ENCODE measurements around the gene NAT9. TPM values are rescaled to one million over a fixed set of nuclear protein-coding genes. Genes with fewer than 3 reads are reported as not detected.

Gene NAT9
- total RNA-seq, 1 donor = 32.0 TPM

DNA sequence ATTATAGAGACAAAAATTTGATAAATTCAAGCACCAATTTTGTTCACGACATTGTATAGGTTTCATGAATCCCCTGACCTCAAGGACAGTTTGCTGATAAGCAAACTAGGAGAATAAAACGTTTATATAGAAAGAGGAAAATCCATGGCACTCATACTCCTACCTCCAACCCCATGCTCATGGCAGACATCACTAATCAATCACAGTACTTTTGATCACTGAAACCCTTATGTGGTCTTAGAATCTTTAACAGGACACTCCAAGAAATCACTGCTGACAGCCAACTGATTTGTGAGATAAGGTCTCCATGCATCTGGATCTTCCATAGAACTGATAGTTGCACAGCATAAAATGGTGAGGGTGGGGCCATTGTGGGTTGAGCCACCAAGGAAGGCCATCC, 32.4 kb downstream of the NAT9 start:
- no peak overlapping the region for H3K4me3 ChIP-seq (ENCODE audit: low read depth, low read length)
- DNase-seq (ENCODE audit: low read depth) = no peak
- TF ChIP-seq, protein P1, sequence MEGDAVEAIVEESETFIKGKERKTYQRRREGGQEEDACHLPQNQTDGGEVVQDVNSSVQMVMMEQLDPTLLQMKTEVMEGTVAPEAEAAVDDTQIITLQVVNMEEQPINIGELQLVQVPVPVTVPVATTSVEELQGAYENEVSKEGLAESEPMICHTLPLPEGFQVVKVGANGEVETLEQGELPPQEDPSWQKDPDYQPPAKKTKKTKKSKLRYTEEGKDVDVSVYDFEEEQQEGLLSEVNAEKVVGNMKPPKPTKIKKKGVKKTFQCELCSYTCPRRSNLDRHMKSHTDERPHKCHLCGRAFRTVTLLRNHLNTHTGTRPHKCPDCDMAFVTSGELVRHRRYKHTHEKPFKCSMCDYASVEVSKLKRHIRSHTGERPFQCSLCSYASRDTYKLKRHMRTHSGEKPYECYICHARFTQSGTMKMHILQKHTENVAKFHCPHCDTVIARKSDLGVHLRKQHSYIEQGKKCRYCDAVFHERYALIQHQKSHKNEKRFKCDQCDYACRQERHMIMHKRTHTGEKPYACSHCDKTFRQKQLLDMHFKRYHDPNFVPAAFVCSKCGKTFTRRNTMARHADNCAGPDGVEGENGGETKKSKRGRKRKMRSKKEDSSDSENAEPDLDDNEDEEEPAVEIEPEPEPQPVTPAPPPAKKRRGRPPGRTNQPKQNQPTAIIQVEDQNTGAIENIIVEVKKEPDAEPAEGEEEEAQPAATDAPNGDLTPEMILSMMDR (IDR thresholded peaks at IDR 0.05; ENCODE audit: insufficient read depth, low read depth, low read length) = no peak

- TF ChIP-seq, protein P1 (IDR thresholded peaks at IDR 0.05; ENCODE audit: insufficient read depth, low read depth, low read length) = no peak
- no peak overlapping the region for H3K4me3 ChIP-seq (ENCODE audit: low read depth, low read length)
- DNase-seq (ENCODE audit: low read depth) = no peak
These were observed 33.1 kb downstream of the NAT9 start for GRCh38 chr17:74742978-74743545.

DNA sequence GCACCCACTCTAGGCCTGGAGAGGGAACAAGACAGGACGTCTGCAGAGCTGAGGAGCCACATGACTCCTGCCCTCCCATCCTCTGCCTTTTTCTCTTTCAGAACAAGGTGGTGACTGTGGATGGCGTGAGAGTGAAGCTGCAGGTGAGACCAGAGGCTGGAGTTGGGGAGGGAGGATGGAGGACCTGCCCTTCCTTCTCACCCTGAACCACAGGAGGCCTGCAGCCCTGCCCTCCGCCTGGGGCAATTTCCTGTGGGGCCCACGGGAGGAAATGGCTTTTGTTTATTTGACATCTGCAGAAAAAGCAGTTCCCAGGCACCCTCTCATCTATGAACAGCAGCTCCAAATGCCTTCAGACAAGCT, 34.0 kb downstream of the NAT9 start:
- no peak for DNase-seq (ENCODE audit: low read depth)
- no peak overlapping the region for H3K4me3 ChIP-seq (ENCODE audit: low read depth, low read length)
- TF ChIP-seq, protein P1 (IDR thresholded peaks at IDR 0.05; ENCODE audit: insufficient read depth, low read depth, low read length) = no peak

DNA sequence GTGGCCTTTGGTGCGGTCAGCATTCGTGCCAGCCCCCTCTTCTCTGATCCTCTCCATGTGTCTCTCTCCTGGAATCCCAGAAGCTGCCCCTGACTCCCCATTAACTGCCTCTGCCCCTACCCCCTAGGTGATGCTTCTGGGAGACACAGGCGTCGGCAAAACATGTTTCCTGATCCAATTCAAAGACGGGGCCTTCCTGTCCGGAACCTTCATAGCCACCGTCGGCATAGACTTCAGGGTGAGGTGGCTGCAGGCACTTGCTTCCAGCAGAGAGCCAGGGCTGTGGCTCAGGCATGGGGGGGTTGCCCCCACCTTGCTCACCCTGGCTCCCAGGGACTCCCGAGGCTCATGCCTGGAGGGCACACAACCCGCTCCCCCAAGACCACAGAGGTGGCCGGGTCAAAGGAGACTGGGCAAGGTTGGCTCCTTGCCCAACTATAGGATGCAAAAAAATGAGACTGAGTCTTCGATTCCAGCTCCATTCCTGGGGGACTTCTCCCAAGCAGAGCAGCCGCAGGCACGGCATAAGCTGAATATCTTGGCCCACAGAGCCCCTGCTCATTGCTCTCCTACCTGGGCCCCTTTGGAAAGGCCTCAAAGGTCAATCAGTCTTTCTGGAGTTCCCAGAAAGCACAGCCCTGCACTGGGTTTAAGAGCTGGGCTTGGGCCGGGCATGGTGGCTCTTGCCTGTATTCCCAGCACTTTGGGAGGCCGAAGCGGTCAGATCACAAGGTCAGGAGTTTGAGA, 35.3 kb downstream of the NAT9 start:
- DNase-seq (ENCODE audit: low read depth) = no peak
- TF ChIP-seq, protein P1 (IDR thresholded peaks at IDR 0.05; ENCODE audit: insufficient read depth, low read depth, low read length) = no peak
- H3K4me3 ChIP-seq (ENCODE audit: low read depth, low read length) = no peak overlapping the region

DNA sequence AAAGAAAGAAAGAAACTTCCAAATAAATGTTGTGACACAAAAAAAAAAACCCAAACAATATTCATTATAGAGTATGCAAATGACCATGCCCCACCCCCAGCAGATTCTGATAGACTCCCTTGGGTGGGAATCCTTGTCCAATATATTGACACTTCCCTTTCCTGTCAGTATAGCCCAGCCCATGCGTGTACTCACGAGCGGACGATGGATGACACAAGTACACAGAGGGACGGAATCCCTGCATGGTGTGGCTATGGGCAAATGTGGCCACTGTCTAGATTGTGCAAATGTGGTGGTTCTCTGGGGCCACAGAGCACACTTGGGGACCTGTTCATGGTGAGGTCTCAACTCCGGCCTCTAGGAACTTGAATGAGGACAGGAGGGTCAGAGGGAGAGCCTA, 36.0 kb downstream of the NAT9 start:
- no peak for DNase-seq (ENCODE audit: low read depth)
- TF ChIP-seq, protein P1 (IDR thresholded peaks at IDR 0.05; ENCODE audit: insufficient read depth, low read depth, low read length) = no peak
- no peak overlapping the region for H3K4me3 ChIP-seq (ENCODE audit: low read depth, low read length)

DNA sequence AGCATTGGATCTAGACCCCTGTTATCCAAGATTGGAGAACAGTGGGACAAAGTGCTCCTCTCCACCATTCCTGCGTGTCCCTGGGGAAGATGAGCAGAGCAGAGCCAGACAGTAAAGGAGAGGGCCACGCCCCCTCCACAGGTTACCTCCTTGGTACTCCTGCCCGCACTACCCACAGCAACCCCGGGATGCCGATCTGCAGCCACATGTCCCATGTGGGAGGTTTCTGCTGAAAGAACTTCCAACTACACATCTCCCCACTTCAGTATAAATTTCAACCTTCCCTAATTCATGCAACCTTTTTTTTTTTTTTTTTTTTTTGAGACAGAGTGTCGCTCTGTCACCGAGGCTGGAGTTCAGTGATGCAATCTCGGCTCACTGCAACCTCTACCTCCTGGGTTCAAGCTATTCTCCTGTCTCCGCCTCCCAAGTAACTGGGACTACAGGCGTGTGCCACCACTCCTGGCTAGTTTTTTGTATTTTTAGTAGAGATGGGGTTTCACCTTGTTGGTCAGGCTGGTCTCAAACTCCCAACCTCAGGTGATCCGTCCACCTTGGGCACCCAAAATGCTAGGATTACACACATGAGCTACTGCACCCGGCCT, 36.8 kb downstream of the NAT9 start:
- no peak for DNase-seq (ENCODE audit: low read depth)
- TF ChIP-seq, protein P1 (IDR thresholded peaks at IDR 0.05; ENCODE audit: insufficient read depth, low read depth, low read length) = no peak
- H3K4me3 ChIP-seq (ENCODE audit: low read depth, low read length) = no peak overlapping the region
